NCI-H128 (cell line): Measurements from ENCODE around the gene CRELD1.

Source experiments
- DNase-seq: peaks from one replicate; lab custom pipeline; 2025; ENCODE audit not compliant: unreplicated experiment; lab: John Stamatoyannopoulos, UW

The CRELD1 gene

DNA sequence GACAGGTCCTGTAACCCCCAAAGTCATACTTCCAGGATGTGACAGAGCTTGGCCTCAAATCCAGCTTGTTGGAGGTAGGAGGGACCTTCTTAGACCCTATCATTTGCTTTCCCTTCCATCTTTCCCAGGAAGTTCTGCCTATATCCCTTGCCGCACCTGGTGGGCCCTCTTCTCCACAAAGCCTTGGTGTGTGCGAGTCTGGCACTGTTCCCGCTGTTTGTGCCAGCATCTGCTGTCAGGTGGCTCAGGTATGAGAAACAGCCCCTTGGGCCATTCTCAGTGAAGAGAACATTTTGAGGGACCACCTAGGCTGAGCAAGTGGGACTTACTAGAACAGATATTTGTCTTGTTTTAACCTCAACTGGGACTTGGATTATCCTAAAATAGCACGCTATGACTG is 29.7 kb upstream of the CRELD1 start:
- no peak for DNase-seq

DNA sequence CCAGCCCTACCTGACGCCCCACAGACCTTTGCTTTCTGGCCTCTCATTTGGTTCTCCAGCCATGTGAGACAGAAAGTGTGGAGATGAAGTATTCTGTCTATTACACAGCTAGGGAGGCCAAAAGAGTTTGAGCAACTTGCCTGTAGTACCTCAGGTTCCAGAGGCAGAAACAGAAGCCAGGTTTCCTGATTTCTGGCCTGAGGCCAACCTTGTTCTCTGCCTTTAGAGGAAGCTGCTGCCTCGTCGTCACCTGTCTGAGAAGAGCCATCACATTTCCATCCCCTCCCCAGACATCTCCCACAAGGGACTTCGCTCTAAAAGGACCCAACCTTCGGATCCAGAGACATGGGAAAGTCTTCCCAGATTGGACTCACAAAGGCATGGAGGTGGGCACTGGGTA is 27.2 kb upstream of the CRELD1 start:
- no peak for DNase-seq

DNA sequence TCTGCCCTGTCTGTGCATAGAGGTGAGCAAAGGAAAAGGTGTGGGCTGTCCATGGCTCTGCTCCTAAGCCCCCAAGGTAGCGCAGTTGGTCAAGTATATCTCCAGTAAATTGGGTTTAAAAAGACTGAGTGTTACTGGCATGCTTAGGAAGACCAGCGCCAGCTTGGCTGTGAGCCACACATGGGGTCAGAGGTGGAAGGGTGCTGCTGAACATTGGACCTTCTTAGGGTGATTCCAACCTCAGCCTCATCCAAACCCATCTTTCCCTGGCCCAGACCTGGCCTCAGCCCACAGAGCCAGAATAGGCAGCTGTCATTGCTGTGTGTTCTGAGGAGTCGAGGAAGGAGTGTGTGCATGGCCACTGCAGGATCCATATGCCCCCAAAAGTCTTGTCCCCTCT is 25.3 kb upstream of the CRELD1 start:
- DNase-seq: no peak

DNA sequence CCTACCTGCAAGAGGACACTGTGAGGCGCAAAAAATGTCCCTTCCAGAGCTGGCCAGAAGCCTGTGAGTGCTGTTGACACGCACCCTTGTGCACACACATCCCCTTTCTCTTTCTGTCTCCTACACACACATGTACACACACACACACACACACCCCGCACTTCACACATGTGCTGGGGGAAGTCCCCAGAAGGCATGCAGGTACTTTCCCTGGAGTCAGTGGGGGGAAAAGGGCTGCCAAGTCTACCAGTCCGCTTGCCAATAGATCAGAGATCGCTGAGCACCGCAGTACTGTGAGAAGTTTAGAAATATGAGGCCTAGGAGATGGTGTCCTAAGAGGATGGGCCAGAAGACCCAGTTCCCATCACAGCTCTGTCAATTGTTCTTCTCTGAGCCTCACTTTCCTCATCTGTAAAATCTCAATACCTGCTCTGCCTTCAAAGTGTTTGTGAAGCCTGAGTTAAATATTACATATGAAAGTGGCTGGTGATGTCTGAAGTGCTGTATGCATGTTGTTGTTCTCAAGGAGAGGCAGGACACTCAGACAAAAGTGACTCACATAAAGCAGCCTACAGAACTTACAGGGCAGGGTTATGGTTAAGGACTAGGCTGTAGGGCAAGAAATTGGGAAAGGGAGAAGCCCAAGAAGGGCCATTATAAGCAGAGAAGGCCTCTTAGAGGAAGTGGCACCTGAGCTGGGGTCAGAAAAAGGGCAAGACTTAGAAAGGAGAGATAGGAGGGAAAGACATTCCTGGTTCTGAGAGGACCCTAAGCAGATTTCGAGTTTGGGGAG is 24.2 kb upstream of the CRELD1 start:
- DNase-seq: no peak

DNA sequence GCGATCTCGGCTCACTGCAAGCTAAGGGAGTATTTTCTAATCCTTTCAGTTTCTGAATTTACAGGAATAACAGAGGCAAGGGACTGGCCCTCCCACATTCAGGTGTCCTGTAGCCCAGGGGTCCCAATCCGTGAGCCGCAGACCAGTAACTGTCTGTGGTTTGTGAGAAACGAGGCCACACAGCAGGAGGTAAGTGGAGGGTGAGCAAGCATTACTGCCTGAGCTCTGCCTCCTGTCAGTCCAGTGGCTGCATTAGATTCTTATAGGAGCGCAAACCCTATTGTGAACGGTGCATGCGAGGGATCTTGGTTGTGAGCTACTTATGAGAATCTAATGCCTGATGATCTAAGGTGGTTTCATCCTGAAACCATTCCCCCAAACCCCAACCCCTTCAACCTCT is 21.8 kb upstream of the CRELD1 start:
- no peak for DNase-seq

DNA sequence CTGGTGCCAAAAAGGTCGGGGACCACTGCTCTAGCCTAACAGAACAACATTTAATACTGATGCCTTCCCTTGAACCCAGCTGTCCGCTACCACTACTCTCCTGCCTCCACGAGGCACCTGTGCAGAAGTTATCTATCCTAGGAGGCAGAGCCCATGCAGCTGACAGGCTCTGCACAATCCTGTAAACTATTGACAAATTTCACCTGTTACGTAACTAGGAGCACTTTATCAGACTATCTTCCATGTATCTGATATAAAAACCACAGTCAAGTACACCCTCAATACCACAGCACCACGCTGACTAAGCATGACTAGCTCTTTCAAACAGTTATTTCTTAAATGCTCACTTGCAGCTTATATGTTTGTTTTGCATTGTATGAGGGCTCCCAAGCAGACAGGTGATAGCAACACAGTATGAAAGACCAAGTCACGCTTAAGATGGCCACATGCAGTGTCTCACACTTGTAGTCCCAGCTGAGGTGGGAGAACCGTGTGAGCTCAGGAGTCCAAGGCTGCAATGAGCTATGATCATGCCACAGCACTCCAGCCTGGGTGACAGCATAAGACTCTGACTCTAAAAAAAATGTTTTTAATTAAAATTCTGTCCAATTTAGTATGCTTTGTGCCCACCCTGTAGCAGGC is 21.2 kb upstream of the CRELD1 start:
- DNase-seq: no peak

DNA sequence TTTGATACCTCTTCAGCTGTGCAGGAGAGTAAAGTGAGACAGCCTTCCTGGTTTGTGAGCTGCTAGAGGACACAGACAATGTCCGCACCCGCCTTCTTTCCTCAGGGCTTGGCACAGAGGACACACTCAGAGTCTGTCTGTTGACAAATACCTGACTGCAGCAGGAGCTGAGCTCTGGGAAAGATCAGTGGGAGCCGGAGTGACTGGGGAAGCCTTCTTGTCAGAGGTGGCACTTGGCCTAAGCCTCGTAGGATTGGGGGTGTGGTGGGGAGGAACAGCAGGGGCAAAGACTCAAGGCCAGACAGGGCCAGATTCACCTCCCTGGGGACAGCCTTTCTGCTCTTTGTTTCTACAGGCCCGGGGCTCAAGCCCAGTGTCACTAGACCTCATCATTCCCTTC is 20.0 kb upstream of the CRELD1 start:
- DNase-seq: no peak

DNA sequence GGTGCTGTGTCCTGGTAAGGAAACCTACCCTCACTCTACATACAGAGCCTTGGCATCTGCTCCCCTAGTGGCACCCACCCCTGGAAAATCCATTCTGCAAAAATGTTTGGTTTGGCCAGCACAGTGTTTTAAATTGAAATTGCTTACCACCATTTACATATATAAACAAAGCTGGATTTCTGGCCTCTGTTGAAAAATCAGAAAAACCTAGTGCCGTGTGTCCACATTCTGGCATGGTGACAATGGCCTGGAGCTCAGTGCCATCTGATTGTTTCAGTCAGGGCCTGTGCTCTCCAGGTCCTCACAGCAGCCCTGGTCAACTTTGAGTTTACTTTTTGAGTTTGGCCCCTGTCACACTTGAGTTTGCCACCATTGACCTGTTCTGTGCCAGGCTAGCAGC is 19.6 kb upstream of the CRELD1 start:
- DNase-seq: no peak

DNA sequence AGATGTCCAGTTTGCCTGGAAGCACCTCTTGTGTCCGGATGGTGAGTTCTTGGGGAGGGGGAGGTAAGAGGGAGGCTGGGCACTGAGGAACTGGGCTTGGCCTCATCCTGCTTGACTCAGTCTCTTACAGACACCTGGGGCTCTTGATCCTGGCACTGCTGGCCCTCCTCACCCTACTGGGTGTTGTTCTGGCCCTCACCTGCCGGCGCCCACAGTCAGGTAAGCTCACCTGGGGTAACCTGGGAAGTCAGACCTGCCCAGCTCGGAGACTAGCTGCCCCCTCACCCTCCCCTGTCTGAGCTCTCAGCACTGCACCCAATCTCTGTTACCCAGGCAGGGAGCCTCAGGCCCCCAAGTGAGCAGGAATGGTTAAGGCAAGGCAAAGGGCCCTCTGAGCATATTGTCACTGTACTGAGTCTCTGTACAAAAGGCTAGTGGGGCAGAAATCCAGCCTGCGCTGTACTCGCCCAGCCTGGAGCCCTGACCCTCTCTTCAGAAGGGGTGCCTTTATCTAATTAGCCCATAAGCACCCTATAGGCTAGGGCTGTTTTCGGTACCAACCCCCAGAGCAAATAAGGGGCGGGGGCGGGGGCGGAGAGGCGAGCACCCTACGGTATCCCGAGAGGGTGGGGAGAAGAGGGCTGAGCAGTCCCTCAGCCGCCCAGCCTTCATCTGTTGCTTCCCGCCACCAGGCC is 18.9 kb upstream of the CRELD1 start:
- no peak for DNase-seq

DNA sequence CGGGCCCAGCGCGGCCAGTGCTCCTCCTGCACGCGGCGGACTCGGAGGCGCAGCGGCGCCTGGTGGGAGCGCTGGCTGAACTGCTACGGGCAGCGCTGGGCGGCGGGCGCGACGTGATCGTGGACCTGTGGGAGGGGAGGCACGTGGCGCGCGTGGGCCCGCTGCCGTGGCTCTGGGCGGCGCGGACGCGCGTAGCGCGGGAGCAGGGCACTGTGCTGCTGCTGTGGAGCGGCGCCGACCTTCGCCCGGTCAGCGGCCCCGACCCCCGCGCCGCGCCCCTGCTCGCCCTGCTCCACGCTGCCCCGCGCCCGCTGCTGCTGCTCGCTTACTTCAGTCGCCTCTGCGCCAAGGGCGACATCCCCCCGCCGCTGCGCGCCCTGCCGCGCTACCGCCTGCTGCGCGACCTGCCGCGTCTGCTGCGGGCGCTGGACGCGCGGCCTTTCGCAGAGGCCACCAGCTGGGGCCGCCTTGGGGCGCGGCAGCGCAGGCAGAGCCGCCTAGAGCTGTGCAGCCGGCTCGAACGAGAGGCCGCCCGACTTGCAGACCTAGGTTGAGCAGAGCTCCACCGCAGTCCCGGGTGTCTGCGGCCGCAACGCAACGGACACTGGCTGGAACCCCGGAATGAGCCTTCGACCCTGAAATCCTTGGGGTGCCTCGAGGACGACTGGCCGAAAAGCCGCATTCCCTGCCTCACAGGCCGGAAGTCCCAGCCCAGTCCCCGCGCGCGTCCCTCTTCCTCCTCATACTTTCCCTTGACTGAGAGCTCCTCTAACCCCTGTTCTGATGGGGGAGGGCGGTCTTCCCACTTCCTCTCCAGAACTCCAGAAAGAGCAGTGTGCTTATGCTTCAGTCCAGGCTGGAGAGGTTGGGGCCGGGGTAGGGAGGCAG is 18.1 kb upstream of the CRELD1 start:
- peak; percentile 6 for DNase-seq

DNA sequence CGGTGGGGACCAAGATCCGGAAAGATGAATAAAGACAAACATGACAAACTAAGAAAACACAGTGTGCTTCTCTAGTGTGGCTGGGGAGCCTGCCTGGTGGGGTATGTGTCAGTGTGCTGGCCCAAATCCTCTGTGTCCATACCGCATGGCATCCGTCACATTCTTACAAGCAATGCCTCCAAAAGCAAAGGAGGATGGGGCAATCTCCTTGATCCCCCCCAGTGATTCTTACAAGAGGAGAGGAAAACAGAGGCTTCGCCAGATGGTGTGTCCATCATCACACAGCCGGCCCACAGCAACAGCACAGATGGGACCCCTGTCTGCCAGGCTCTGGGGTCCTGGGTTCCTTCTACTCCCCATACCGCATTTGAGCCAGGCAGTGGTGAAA is 17.3 kb upstream of the CRELD1 start:
- DNase-seq: no peak

DNA sequence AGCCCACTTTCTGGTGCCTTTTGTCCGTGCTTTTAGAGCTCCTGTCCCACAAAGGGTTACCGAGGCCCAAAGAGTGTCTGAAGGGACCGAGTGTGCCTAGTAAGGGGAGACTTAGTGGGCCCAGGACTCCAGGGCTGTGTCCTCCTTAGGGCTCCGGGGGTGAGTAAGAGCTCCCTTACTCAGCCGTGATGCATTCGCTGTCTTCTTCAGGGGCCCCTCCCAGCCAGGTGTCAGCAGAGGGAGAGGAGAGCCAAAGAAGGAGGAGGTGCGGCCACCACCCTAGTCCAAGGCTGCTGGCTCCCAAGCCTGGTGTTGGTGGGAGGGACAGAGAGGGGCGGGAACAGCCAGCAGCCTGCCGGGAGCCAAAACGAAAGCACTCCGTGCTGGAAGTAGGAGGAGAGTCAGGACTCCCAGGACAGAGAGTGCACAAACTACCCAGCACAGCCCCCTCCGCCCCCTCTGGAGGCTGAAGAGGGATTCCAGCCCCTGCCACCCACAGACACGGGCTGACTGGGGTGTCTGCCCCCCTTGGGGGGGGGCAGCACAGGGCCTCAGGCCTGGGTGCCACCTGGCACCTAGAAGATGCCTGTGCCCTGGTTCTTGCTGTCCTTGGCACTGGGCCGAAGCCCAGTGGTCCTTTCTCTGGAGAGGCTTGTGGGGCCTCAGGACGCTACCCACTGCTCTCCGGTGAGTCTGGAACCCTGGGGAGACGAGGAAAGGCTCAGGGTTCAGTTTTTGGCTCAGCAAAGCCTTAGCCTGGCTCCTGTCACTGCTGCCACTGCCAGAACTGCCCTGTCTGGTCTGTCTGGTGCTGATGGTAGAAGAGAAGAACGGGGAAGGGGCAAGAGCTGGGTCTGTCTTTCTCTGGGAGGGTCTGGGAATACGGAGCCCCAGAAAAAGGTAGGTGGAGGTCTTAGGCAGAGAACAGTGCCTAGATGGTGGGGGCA is 16.6 kb upstream of the CRELD1 start, which contains the start of gene IL17RC:
Gene IL17RC (plus strand): TSS at position 365 of the 947 bp plus-strand sequence. CDS start 218 bp downstream, at position 583.
- peak; percentile 16 for DNase-seq

DNA sequence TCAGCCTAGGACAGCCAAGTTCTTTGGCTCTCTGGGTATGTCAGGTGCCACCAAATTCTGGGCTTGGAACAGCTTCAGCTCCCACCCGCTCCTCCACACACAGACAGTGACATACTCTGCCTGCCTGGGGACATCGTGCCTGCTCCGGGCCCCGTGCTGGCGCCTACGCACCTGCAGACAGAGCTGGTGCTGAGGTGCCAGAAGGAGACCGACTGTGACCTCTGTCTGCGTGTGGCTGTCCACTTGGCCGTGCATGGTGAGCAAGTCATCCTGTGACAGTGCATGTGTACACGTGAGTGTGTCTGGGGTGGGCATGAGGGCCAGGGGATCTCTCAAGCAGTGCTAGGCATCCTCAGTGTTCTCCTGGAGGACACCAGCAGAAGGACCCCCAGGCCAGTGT is 15.8 kb upstream of the CRELD1 start:
- no peak for DNase-seq

DNA sequence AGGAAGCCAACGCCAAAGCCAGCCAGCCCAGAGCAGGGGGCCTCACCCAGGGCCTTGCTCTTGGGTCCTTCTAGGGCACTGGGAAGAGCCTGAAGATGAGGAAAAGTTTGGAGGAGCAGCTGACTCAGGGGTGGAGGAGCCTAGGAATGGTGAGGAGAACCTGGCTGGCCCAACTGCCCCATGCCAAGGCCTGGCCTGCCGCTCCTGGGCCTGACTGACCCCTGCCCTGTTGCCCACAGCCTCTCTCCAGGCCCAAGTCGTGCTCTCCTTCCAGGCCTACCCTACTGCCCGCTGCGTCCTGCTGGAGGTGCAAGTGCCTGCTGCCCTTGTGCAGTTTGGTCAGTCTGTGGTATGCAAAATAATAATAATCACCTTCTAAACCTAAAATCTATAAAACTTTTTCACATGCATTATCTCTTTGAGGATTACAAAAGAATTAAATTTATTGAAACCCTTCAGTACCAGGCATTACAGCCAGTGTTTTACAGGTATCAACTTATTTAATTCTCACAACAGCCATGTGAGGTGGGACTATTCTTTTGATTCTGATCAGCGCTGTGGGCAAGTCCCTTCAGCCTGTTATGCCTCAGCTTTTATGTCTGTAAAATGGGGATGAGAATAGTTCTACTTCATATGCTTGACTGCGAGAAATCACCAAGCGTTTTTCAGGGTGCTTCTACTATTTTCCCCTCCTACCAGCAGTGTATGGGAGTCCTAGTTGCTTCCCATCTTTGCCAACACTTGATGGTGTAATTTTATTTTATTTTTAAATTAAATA is 15.2 kb upstream of the CRELD1 start:
- no peak for DNase-seq

DNA sequence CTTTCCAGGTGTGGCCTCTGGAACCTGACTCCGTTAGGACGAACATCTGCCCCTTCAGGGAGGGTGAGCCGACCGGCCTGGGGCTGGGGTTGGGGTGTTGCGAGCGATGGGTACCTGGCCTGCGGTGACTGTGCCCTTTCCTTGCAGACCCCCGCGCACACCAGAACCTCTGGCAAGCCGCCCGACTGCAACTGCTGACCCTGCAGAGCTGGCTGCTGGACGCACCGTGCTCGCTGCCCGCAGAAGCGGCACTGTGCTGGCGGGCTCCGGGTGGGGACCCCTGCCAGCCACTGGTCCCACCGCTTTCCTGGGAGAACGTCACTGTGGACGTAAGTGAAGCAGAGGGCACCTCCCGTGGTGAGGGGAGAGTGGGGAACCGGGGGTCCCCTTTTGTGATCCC is 5.5 kb upstream of the CRELD1 start:
- DNase-seq: no peak

DNA sequence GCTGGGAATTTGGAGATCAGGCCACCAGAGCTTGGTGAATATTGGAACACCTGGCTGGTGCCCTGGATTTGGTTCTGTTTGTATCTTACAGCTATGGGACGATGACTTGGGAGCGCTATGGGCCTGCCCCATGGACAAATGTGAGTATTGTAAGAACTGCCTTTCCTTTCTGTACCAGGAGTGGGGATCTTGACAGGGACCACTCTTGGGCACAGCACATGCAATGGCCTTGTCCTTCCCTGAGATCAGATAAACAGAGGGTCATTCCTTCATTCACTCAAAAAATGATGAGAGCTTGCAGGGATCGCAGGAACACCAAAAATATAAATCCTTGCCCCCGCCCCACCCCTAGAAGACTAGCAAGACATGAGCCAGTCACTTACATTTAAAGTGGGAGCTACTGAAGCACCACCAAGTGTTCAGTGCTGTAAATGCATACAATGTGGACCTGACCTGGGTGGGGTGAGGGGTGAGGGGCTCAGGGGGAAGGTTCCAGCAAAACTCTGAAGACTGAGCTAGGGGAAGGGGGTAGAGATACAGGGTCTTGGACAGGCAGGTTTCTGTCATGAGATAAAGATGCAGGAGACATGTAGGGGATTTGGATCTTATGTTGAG is 2.7 kb upstream of the CRELD1 start:
- DNase-seq: no peak

DNA sequence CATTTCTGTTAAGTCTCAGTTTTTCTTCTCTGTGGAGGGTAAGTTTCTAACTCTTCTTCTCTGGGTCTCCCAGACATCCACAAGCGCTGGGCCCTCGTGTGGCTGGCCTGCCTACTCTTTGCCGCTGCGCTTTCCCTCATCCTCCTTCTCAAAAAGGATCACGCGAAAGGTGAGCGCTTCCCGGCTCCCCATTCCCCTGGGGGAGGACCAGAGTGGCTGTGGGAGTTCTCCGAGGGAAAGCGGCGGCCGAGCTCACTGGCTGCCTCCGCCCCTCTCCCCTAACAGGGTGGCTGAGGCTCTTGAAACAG is 1.1 kb upstream of the CRELD1 start:
- DNase-seq: no peak

DNA sequence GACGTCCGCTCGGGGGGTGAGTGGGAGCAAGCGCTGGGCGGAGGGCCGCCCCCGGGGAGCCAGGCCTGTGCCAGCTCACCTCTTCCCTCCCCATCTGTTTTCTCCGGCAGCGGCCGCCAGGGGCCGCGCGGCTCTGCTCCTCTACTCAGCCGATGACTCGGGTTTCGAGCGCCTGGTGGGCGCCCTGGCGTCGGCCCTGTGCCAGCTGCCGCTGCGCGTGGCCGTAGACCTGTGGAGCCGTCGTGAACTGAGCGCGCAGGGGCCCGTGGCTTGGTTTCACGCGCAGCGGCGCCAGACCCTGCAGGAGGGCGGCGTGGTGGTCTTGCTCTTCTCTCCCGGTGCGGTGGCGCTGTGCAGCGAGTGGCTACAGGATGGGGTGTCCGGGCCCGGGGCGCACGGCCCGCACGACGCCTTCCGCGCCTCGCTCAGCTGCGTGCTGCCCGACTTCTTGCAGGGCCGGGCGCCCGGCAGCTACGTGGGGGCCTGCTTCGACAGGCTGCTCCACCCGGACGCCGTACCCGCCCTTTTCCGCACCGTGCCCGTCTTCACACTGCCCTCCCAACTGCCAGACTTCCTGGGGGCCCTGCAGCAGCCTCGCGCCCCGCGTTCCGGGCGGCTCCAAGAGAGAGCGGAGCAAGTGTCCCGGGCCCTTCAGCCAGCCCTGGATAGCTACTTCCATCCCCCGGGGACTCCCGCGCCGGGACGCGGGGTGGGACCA is 632 bp upstream of the CRELD1 start:
- peak; percentile 57 for DNase-seq
